ENCODE measurements around the gene CPNE8. TPM values are rescaled to one million over a fixed set of nuclear protein-coding genes. Genes with fewer than 3 reads are reported as not detected.

The CPNE8 gene
- total RNA-seq, 1 experiment from 2014 or later, result 10.7 TPM

- Histone ChIP-seq H3F3A (ENCODE audit: insufficient read depth, low read depth) (no peaks in the 10 kb centered on the region), H3K4me2 (no peak overlapping the region), H3K4me1 (replicated peaks; ENCODE audit: insufficient read depth) (no peaks in the 10 kb centered on the region), H3K36me3 (ENCODE audit: low read depth) (no peaks in the 10 kb centered on the region), H3K27ac (no peak overlapping the region), H3K4me3 (no peak overlapping the region), H3K27me3 (ENCODE audit: insufficient read depth, low read depth) (no peaks in the 10 kb centered on the region), H4K20me1 (ENCODE audit: insufficient read depth) (no peaks in the 10 kb centered on the region), H3K9me3 (ENCODE audit: insufficient read depth, low read depth) (no peaks in the 10 kb centered on the region), H3K9me2 (ENCODE audit: insufficient read depth) (no peaks in the 10 kb centered on the region), H2AFZ (no peak overlapping the region), H3K79me2 (ENCODE audit: low read depth) (no peaks in the 10 kb centered on the region)
- ChIA-PET CTCF (no interaction called here), POLR2A (ENCODE audit: unreplicated experiment) (no interaction called here)
- intact Hi-C loops (cut with micrococcal nuclease; ENCODE audit: unreplicated experiment), result no loop called here
- TF ChIP-seq EZH2 (IDR thresholded peaks at IDR 0.05; ENCODE audit: low read depth), result no peak
- TF ChIP-seq CTCF (conservative IDR thresholded peaks at IDR 0.05), result no peak
- BruUV-seq (replicated peaks), result no TSS peak
- DNase-seq, result no peak
Observed at GRCh38 chr12:38713294-38713693, 192.1 kb downstream of the CPNE8 start.

GRCh38 chr12:38711054-38711453 lies 194.3 kb downstream of the CPNE8 start:
- Histone ChIP-seq H3K4me2 (no peak overlapping the region), H3K36me3 (ENCODE audit: low read depth) (no peaks in the 10 kb centered on the region), H3K27ac (no peak overlapping the region), H3K4me1 (replicated peaks; ENCODE audit: insufficient read depth) (no peaks in the 10 kb centered on the region), H3K9me3 (ENCODE audit: insufficient read depth, low read depth) (no peaks in the 10 kb centered on the region), H2AFZ (no peak overlapping the region), H3K27me3 (ENCODE audit: insufficient read depth, low read depth) (no peaks in the 10 kb centered on the region), H3K79me2 (ENCODE audit: low read depth) (no peaks in the 10 kb centered on the region), H4K20me1 (ENCODE audit: insufficient read depth) (no peaks in the 10 kb centered on the region), H3K4me3 (no peak overlapping the region), H3F3A (ENCODE audit: insufficient read depth, low read depth) (no peaks in the 10 kb centered on the region), H3K9me2 (ENCODE audit: insufficient read depth) (no peaks in the 10 kb centered on the region)
- CTCF ChIA-PET, result interaction anchor here (0.7 kb wide), 1 partner anchor 314 kb away, joined by 5 read pairs; no protein-coding TSS in a partner anchor
- TF ChIP-seq CTCF (conservative IDR thresholded peaks at IDR 0.05) (no peak), EZH2 (IDR thresholded peaks at IDR 0.05; ENCODE audit: low read depth) (no peak)
- POLR2A ChIA-PET (ENCODE audit: unreplicated experiment), result no interaction called here
- no peak for DNase-seq
- intact Hi-C loops (cut with micrococcal nuclease; ENCODE audit: unreplicated experiment), result no loop called here
- BruUV-seq (replicated peaks), result no TSS peak

DNA sequence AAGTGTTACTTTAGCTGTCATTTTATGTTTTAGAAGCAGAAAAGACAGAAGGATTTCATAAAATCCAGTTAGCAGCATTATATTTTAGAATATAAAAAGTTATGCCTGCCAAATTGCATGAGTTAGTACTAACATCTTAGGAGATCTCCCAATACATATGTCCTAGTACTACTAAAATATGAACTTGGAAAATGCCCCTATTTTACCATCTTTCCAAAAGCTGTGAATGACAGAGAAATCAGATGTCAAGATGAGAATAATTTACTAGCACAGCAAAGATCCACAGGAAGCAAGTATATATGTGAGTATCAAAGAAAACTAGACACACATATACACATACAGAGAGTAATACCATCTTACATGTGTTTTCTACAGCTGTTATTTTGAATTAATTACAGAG lies 196.9 kb downstream of the CPNE8 start:
- no peaks in the 10 kb centered on the region for H3K9me2 ChIP-seq (ENCODE audit: insufficient read depth)
- H3K27me3 ChIP-seq (ENCODE audit: insufficient read depth, low read depth), result no peaks in the 10 kb centered on the region
- no peaks in the 10 kb centered on the region for H3K4me1 ChIP-seq (replicated peaks; ENCODE audit: insufficient read depth)
- H3K4me2 ChIP-seq, result no peak overlapping the region
- no peaks in the 10 kb centered on the region for H3K36me3 ChIP-seq (ENCODE audit: low read depth)
- no peak overlapping the region for H3K27ac ChIP-seq
- H3K79me2 ChIP-seq (ENCODE audit: low read depth), result no peaks in the 10 kb centered on the region
- TF ChIP-seq CTCF (conservative IDR thresholded peaks at IDR 0.05) (no peak), EZH2 (IDR thresholded peaks at IDR 0.05; ENCODE audit: low read depth) (no peak)
- H4K20me1 ChIP-seq (ENCODE audit: insufficient read depth), result no peaks in the 10 kb centered on the region
- no peaks in the 10 kb centered on the region for H3F3A ChIP-seq (ENCODE audit: insufficient read depth, low read depth)
- DNase-seq, result no peak
- BruUV-seq (replicated peaks), result no TSS peak
- H3K9me3 ChIP-seq (ENCODE audit: insufficient read depth, low read depth), result no peaks in the 10 kb centered on the region
- POLR2A ChIA-PET (ENCODE audit: unreplicated experiment), result no interaction called here
- intact Hi-C loops (cut with micrococcal nuclease; ENCODE audit: unreplicated experiment), result no loop called here
- no peak overlapping the region for H2AFZ ChIP-seq
- no peak overlapping the region for H3K4me3 ChIP-seq
- CTCF ChIA-PET, result no interaction called here
